Stomach (tissue), 4 donors: ENCODE results near the gene TNFRSF25.

Experiments
- EP300 ChIP-seq: sonication (generic); formaldehyde crosslinking; IDR thresholded peaks from one replicate; pipeline ENCODE4 v1.6.1; 2017; ENCODE audit warnings: antibody characterized with exemption
- POLR2A ChIP-seq, 4 donors: fragments of 450-650 bp; IDR thresholded peaks; one replicate each; pipeline ENCODE4 v1.6.1; 2016; ENCODE audit warnings: antibody characterized with exemption in 4 of 4, control low read depth in 2 of 4, mild to moderate bottlenecking in 1 of 4, moderate library complexity in 1 of 4
- POLR2AphosphoS5 ChIP-seq, 3 donors: sonication (generic); formaldehyde crosslinking; IDR thresholded peaks; one replicate each; pipeline ENCODE4 v1.6.1; 2016; ENCODE audit warnings: antibody characterized with exemption in 3 of 3

DNA sequence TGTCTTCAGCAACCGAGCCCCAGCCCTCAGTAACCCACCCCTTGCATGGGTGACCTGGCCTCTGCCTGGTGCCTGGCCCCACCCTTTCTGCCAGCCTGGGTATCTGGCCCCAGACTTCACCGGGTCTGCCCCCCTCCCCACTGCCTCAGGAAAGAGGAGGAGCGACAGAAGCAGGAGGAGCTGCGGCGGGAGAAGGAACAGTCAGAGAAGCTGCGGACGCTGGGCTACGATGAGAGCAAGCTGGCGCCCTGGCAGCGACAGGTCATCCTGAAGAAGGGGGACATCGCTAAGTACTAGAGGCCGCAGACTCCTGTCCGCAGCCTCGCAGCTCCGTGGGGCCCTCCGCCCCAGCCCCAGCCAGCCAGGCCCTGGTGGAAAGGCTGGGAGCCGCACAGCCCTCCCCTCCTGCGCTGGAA, 6.1 kb downstream of the TNFRSF25 start:
- TF ChIP-seq EP300 (no peak), POLR2AphosphoS5 (IDR thresholded peaks at IDR 0.05) (no peak), POLR2A (IDR thresholded peaks at IDR 0.05) (no peak)
